HG03558 (cell line): ENCODE measurements around the gene PLEKHG3.
"Not testable (repeated sequence)": the region's sequence is repeated elsewhere in the genome, so short reads cannot be mapped to it uniquely, and the experiment has no call there.

Experiments used
- ATAC-seq: cut with Tn5 transposase; IDR thresholded peaks from one replicate; pipeline ENCODE4 v1.9.1; 2021; ENCODE audit warnings: moderate number of reproducible peaks; ENCODE audit not compliant: unreplicated experiment; ENCODE audit errors: extremely low read depth

The PLEKHG3 gene

GRCh38 chr14:64704143-64704742 is at the start of gene PLEKHG3:
Gene PLEKHG3 (plus strand): TSS chr14:64704424. CDS start chr14:64727632, 23,208 bp downstream.
- ATAC-seq: no peak

- ATAC-seq: no peak
Observed at GRCh38 chr14:64654901-64655300, 49.3 kb upstream of the PLEKHG3 start.

- no peak for ATAC-seq
Observed at GRCh38 chr14:64656986-64657385, 47.2 kb upstream of the PLEKHG3 start.

GRCh38 chr14:64658201-64658600 is 46.0 kb upstream of the PLEKHG3 start:
- no peak for ATAC-seq

GRCh38 chr14:64658700-64659264 is 45.4 kb upstream of the PLEKHG3 start:
- ATAC-seq: not testable (repeated sequence)

- no peak for ATAC-seq
Observed at GRCh38 chr14:64659366-64659765, 44.9 kb upstream of the PLEKHG3 start.

GRCh38 chr14:64663174-64663573 is 41.0 kb upstream of the PLEKHG3 start:
- ATAC-seq: no peak

- ATAC-seq: no peak
Observed at GRCh38 chr14:64671591-64671990, 32.6 kb upstream of the PLEKHG3 start.

GRCh38 chr14:64673316-64673715 is 30.9 kb upstream of the PLEKHG3 start:
- ATAC-seq: no peak

- ATAC-seq: no peak
Observed at GRCh38 chr14:64673748-64674147, 30.5 kb upstream of the PLEKHG3 start.

GRCh38 chr14:64674829-64675228 is 29.4 kb upstream of the PLEKHG3 start:
- ATAC-seq: no peak

- ATAC-seq: no peak
Observed at GRCh38 chr14:64675312-64675711, 28.9 kb upstream of the PLEKHG3 start.

GRCh38 chr14:64676410-64677008 is 27.7 kb upstream of the PLEKHG3 start:
- ATAC-seq: no peak

GRCh38 chr14:64680013-64680713 is 24.1 kb upstream of the PLEKHG3 start:
- ATAC-seq: no peak

- no peak for ATAC-seq
Observed at GRCh38 chr14:64680714-64681065, 23.5 kb upstream of the PLEKHG3 start.

GRCh38 chr14:64681796-64682710 is 22.2 kb upstream of the PLEKHG3 start:
- ATAC-seq: no peak

GRCh38 chr14:64682843-64683242 is 21.4 kb upstream of the PLEKHG3 start:
- ATAC-seq: no peak

GRCh38 chr14:64683264-64683663 is 21.0 kb upstream of the PLEKHG3 start:
- no peak for ATAC-seq

- no peak for ATAC-seq
Observed at GRCh38 chr14:64684091-64684490, 20.1 kb upstream of the PLEKHG3 start.
